Duodenal mucosa (tissue), 2 donors: ENCODE data around the gene PRPH.
"Not testable (repeated sequence)": the region's sequence is repeated elsewhere in the genome, so short reads cannot be mapped to it uniquely, and the experiment has no call there.

Source experiments
- H3K27ac ChIP-seq: one replicate; pipeline ENCODE4 v1.7.0; 2013; ENCODE audit warnings: low read depth, low read length
- H3K27me3 ChIP-seq, 2 donors: one replicate each; pipeline ENCODE4 v1.7.0; 2013; ENCODE audit warnings: low read length in 2 of 2, control low read depth in 1 of 2; ENCODE audit not compliant: insufficient read depth in 2 of 2, control insufficient read depth in 1 of 2
- H3K36me3 ChIP-seq, 2 donors: one replicate each; pipeline ENCODE4 v1.7.0; 2013; ENCODE audit warnings: low read length in 2 of 2, control low read depth in 1 of 2; ENCODE audit not compliant: insufficient read depth in 2 of 2, control insufficient read depth in 1 of 2
- H3K4me1 ChIP-seq, 2 donors: one replicate each; pipeline ENCODE4 v1.7.0; 2013; ENCODE audit warnings: low read length in 2 of 2, control low read depth in 1 of 2; ENCODE audit not compliant: insufficient read depth in 2 of 2, control insufficient read depth in 1 of 2
- H3K4me3 ChIP-seq, 2 donors: one replicate each; pipeline ENCODE4 v1.7.0; 2013; ENCODE audit warnings: low read length in 2 of 2, low read depth in 1 of 2
- H3K9ac ChIP-seq, 2 donors: one replicate each; pipeline ENCODE4 v1.7.0; 2013; ENCODE audit warnings: low read length in 2 of 2, low read depth in 1 of 2
- H3K9me3 ChIP-seq, 2 donors: one replicate each; pipeline ENCODE4 v1.7.0; 2013; ENCODE audit warnings: low read length in 2 of 2, control low read depth in 1 of 2; ENCODE audit not compliant: control insufficient read depth in 1 of 2

The PRPH gene

GRCh38 chr12:49261721-49262120, 33.2 kb upstream of the PRPH start:
- no peaks in the 10 kb centered on the region for H3K9me3 ChIP-seq
- H3K36me3 ChIP-seq, result peaks cover 0 to under 1% of the 10 kb centered on the region in 2 donors
- H3K27ac ChIP-seq, result no peak overlapping the region
- H3K9ac ChIP-seq, result peak overlapping the region in 1 of 2 donors; percentile 13
- H3K4me1 ChIP-seq, result peaks cover under 1 to 5% of the 10 kb centered on the region in 2 donors
- no peak overlapping the region for H3K4me3 ChIP-seq
- H3K27me3 ChIP-seq, result no peaks in the 10 kb centered on the region

GRCh38 chr12:49263400-49263763, 31.6 kb upstream of the PRPH start:
- Histone ChIP-seq H3K4me3 (no peak overlapping the region), H3K27ac (no peak overlapping the region), H3K4me1 (peaks cover 15 to 21% of the 10 kb centered on the region in 2 donors), H3K27me3 (no peaks in the 10 kb centered on the region), H3K36me3 (peaks cover 0 to 6% of the 10 kb centered on the region in 2 donors), H3K9me3 (no peaks in the 10 kb centered on the region), H3K9ac (no peak overlapping the region)

- Histone ChIP-seq H3K36me3 (peaks cover 0 to 9% of the 10 kb centered on the region in 2 donors), H3K27ac (peak overlapping the region; percentile 76), H3K9me3 (no peaks in the 10 kb centered on the region), H3K9ac (peak overlapping the region; percentile 95 to 100), H3K4me3 (peak overlapping the region; percentile 72 to 98), H3K27me3 (no peaks in the 10 kb centered on the region), H3K4me1 (peaks cover 20 to 26% of the 10 kb centered on the region in 2 donors)
Measured at GRCh38 chr12:49264466-49264872, 30.5 kb upstream of the PRPH start.

GRCh38 chr12:49264873-49265792, 29.8 kb upstream of the PRPH start, which contains the start of gene TUBA1C:
Gene TUBA1C (plus strand): TSS chr12:49265082. CDS start chr12:49265182, 100 bp downstream.
- peak within 1 kb of the TSS; percentile 97 to 100 for H3K9ac ChIP-seq
- H3K27me3 ChIP-seq, result no peaks in the 10 kb centered on the region
- H3K4me3 ChIP-seq, result peak within 1 kb of the TSS; percentile 72 to 98
- H3K36me3 ChIP-seq, result peaks cover 6 to 16% of the 10 kb centered on the region in 2 donors
- H3K9me3 ChIP-seq, result no peaks in the 10 kb centered on the region
- H3K27ac ChIP-seq, result peak within 1 kb of the TSS; percentile 99
- peaks cover 20 to 26% of the 10 kb centered on the region in 2 donors for H3K4me1 ChIP-seq

GRCh38 chr12:49269191-49269590, 25.8 kb upstream of the PRPH start:
- H3K27ac ChIP-seq, H3K4me3 ChIP-seq, H3K9me3 ChIP-seq, H3K27me3 ChIP-seq, H3K9ac ChIP-seq: not testable (repeated sequence)
- peaks cover 26 to 51% of the 10 kb centered on the region in 2 donors for H3K36me3 ChIP-seq
- peaks cover 20 to 26% of the 10 kb centered on the region in 2 donors for H3K4me1 ChIP-seq

GRCh38 chr12:49272790-49273725, 21.9 kb upstream of the PRPH start:
- Histone ChIP-seq H3K27ac (no peak overlapping the region), H3K27me3 (no peaks in the 10 kb centered on the region), H3K9ac (no peak overlapping the region), H3K36me3 (peaks cover 26 to 45% of the 10 kb centered on the region in 2 donors), H3K4me3 (no peak overlapping the region), H3K9me3 (no peaks in the 10 kb centered on the region), H3K4me1 (peaks cover 6 to 8% of the 10 kb centered on the region in 2 donors)

- H3K4me1 ChIP-seq, result peaks cover under 1 to 2% of the 10 kb centered on the region in 2 donors
- no peak overlapping the region for H3K27ac ChIP-seq
- no peaks in the 10 kb centered on the region for H3K9me3 ChIP-seq
- peaks cover 26 to 45% of the 10 kb centered on the region in 2 donors for H3K36me3 ChIP-seq
- H3K27me3 ChIP-seq, result no peaks in the 10 kb centered on the region
- H3K9ac ChIP-seq, result no peak overlapping the region
- no peak overlapping the region for H3K4me3 ChIP-seq
Measured at GRCh38 chr12:49273726-49274395, 21.1 kb upstream of the PRPH start.

- Histone ChIP-seq H3K4me3 (no peak overlapping the region), H3K27ac (no peak overlapping the region), H3K27me3 (no peaks in the 10 kb centered on the region), H3K9me3 (no peaks in the 10 kb centered on the region), H3K4me1 (no peaks in the 10 kb centered on the region), H3K36me3 (peaks cover 26 to 41% of the 10 kb centered on the region in 2 donors), H3K9ac (no peak overlapping the region)
Measured at GRCh38 chr12:49274396-49275069, 20.4 kb upstream of the PRPH start.
